Measurements from ENCODE around the gene TLCD5.

The TLCD5 gene

DNA sequence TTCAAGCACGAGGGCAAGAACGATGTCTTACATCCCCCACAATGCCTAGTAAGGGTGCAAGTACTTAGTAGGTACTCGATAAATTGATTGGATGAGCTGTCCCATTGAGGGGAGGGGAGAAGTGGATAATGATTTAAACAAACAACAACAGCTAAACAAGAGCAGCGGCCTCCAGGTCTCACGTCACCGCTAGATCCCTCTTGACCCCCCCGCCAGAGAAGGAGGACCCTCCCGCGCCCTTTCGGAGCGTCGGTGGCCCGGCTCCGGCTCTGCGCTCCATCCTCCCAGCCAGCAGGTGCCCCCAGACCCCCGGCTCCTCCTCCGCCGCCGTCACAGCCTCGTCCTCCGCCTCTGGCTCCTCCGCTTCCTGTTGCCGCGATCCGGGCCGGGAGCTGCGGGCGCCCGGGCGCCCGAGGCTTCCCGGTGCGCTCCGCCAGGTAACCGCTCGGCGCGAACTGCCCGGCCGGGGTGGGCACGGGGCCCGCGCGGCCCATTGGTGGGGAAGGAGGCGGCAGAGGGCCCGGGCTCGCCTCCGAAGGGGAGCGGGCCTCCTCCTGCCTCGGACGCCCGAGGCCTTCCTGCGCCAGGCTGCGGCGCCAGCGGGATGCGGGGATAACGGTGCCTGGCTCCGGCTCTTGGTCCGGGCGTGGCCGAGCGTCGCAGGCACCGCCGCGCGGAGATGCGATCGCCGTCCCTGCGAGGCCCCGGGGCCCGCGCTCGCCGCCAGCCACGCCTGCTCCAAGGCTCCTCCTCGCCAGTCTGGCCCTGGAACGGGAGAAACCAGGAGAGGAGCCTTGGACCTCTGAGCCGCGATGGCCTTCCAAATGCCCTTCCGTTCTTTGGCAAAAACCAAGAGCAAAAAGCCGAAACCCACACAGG lies at the start of gene TLCD5:
TLCD5 (plus strand) TSS at position 368 of the 879 bp plus-strand sequence. CDS start 2,143 bp downstream, outside the sequence.
- DNase-seq (ENCODE audit: low spot score): no peak
- TF ChIP-seq, protein P1, sequence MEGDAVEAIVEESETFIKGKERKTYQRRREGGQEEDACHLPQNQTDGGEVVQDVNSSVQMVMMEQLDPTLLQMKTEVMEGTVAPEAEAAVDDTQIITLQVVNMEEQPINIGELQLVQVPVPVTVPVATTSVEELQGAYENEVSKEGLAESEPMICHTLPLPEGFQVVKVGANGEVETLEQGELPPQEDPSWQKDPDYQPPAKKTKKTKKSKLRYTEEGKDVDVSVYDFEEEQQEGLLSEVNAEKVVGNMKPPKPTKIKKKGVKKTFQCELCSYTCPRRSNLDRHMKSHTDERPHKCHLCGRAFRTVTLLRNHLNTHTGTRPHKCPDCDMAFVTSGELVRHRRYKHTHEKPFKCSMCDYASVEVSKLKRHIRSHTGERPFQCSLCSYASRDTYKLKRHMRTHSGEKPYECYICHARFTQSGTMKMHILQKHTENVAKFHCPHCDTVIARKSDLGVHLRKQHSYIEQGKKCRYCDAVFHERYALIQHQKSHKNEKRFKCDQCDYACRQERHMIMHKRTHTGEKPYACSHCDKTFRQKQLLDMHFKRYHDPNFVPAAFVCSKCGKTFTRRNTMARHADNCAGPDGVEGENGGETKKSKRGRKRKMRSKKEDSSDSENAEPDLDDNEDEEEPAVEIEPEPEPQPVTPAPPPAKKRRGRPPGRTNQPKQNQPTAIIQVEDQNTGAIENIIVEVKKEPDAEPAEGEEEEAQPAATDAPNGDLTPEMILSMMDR (conservative IDR thresholded peaks at IDR 0.05; ENCODE audit: low read depth): peak; percentile 19; the same call in 1 of the 2 replicates
- peak within 1 kb of the TSS; percentile 79 for H3K27ac ChIP-seq
- ChIA-PET POLR2A (ENCODE audit: low non-redundant PET) (no interaction called here), CTCF (interaction anchor here (0.5 to 0.8 kb wide), 2 partner anchors 25 to 602 kb away, joined by 3 read pairs; no protein-coding TSS in a partner anchor)

DNA sequence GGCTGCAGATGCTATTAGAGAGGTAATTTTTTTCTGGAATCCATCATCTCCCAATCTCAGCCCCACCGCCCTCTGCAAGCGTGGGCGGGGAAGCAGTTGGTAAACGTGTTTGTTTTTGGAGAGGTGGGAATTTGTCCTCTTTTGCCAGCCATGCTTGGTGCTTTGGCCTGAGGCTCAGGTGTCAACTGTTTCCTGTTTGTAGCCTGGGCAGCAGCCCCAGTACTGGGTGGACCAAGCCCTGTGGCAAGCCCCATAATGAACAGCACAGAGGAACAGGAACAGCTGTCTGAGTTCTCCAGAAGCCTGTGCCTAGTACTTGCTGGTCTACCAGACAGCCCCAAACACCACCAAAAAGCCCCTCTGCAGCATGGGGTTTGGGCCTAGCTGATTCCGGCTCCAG lies 45.6 kb upstream of the TLCD5 start:
- ChIA-PET CTCF (no interaction called here), POLR2A (ENCODE audit: low non-redundant PET) (interaction anchor here (0.5 kb wide), 1 partner anchor 223 kb away, joined by 3 read pairs; no protein-coding TSS in a partner anchor)
- no peak for DNase-seq (ENCODE audit: low spot score)
- TF ChIP-seq, protein P1 (conservative IDR thresholded peaks at IDR 0.05; ENCODE audit: low read depth): no peak
- H3K27ac ChIP-seq: no peak overlapping the region

DNA sequence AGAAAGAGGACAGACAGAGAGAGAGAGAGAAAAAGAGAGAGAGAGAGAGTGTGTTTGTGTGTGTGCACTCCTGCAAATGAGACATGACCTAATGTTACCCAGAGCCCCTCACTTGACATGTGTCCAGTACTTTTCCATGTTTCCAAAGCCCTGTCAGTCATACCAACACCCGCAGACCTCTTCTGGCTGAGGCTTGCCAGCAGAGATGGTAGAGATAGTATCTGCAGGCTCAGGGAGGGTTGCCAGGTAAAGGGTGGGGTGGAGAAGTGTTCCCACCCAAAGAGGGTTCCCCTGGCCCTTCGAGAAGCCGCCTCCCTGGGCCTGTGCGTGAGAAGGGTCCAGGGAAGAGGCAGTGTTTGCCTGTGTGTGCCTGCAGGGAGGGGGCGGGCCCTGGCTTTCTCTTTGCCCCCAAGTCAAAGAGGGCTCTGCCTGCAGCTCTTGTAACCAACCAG lies 44.5 kb upstream of the TLCD5 start:
- no peak for DNase-seq (ENCODE audit: low spot score)
- ChIA-PET POLR2A (ENCODE audit: low non-redundant PET) (no interaction called here), CTCF (no interaction called here)
- TF ChIP-seq, protein P1 (conservative IDR thresholded peaks at IDR 0.05; ENCODE audit: low read depth): no peak
- peak overlapping the region; percentile 33; the same call in 1 of the 2 replicates for H3K27ac ChIP-seq

DNA sequence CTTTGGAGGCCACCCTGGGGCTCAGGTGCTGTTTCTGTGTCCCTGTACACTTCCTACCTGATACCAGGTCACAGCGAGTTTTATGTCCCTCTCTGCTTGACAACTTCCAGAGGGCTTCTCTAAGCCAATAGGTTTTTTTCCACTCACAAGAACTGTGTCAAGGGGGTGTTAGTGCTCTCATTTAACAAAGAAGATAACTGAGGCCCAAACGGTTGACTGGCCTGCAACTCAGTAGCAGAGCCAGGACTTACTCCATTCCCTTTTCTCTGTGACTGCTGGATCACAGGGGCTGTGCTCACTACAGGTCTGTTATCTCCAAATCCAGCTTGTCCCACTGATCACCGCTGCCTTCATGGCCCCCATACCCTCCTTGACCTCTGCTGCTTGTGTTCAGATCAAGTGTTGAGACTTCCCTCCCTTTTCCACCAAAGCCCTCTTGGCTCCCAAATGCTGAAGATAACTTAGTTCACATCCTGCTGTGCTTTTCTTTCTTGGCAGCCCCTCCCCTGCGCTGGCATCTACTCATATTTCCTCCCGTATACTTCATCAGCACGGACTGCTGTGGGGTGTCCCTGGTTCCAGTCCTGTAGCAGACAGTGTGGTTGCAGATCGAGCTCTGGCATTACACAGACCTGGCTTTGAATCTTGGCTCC lies 43.8 kb upstream of the TLCD5 start:
- TF ChIP-seq, protein P1 (conservative IDR thresholded peaks at IDR 0.05; ENCODE audit: low read depth): no peak
- H3K27ac ChIP-seq: peak overlapping the region; percentile 33; the same call in 1 of the 2 replicates
- CTCF ChIA-PET: no interaction called here
- POLR2A ChIA-PET (ENCODE audit: low non-redundant PET): no interaction called here
- DNase-seq (ENCODE audit: low spot score): no peak

DNA sequence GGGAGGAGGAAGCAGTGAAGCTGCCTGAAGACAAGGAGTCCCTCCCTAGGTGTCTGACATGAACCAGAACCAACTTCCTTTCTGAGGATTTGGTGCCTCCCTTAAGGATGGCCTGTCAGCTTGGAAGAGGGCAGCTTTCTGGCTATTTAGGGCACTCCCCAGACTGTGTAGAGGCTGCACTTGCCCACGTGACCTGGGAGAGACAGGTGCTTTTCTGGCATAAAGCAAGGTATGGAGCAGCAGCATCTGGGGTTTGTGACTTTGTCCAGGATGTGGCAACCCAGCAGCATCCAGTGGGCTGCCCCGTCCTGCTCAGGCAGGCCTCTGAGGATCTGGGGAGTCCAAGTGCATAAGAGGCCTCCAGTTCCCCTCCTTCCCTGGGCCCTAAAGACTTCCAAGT lies 42.0 kb upstream of the TLCD5 start:
- H3K27ac ChIP-seq: no peak overlapping the region
- DNase-seq (ENCODE audit: low spot score): no peak
- ChIA-PET CTCF (interaction anchor here (0.6 kb wide), 1 partner anchor 51 kb away, joined by 4 read pairs; no protein-coding TSS in a partner anchor), POLR2A (ENCODE audit: low non-redundant PET) (interaction anchor here (0.7 kb wide), 1 partner anchor 69 kb away, joined by 9 read pairs; no protein-coding TSS in a partner anchor)
- TF ChIP-seq, protein P1 (conservative IDR thresholded peaks at IDR 0.05; ENCODE audit: low read depth): no peak

DNA sequence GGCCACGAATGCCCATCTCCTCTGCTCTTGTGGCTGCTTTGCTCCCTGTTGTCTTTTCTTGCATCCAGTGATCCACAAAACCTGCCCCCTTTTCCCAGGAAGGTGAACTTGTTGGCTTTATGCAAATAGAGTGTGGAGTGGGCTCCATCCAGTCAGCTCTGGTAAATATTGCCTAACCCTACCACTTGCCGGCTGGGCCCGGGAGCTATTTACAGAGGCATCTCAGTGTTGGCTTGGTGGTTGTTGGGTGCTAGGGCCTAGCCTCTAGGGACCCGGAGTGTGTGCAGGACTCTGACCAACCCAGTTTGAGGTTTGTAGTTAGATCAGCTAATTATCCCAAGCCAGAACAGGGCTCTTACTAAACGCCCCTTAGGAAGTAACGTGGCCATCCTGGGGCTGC lies 40.8 kb upstream of the TLCD5 start:
- no peak for DNase-seq (ENCODE audit: low spot score)
- TF ChIP-seq, protein P1 (conservative IDR thresholded peaks at IDR 0.05; ENCODE audit: low read depth): no peak
- CTCF ChIA-PET: interaction anchor here (0.5 kb wide), 1 partner anchor 22 kb away, joined by 3 read pairs; no protein-coding TSS in a partner anchor
- POLR2A ChIA-PET (ENCODE audit: low non-redundant PET): no interaction called here
- no peak overlapping the region for H3K27ac ChIP-seq

Measured in RWPE1 (cell line).